Measurements from ENCODE around the gene RPS27.
"Not testable (repeated sequence)": the region's sequence is repeated elsewhere in the genome, so short reads cannot be mapped to it uniquely, and the experiment has no call there.

RPS27 gene

GRCh38 chr1:153985941-153986761 is 4.4 kb upstream of the RPS27 start, which contains the start of gene RAB13:
Gene RAB13, minus strand, starts transcription at chr1:153986339. Its CDS starts 103 bp downstream, at chr1:153986236.
- peak within 1 kb of the TSS; percentile 64 for H3K27ac Mint-ChIP-seq
- peaks cover 41% of the 10 kb centered on the region for H3K4me1 Mint-ChIP-seq
- TF ChIP-seq CTCF (IDR thresholded peaks at IDR 0.05): no peak
- DNase-seq: peak; percentile 84
- peak within 1 kb of the TSS; percentile 97 for H3K4me3 Mint-ChIP-seq
- no peaks in the 10 kb centered on the region for H3K27me3 Mint-ChIP-seq (ENCODE audit: low read depth, poor library complexity)
- peaks cover 37% of the 10 kb centered on the region for H3K36me3 Mint-ChIP-seq (ENCODE audit: low read depth)
- peaks cover 3% of the 10 kb centered on the region for H3K9me3 Mint-ChIP-seq

DNA sequence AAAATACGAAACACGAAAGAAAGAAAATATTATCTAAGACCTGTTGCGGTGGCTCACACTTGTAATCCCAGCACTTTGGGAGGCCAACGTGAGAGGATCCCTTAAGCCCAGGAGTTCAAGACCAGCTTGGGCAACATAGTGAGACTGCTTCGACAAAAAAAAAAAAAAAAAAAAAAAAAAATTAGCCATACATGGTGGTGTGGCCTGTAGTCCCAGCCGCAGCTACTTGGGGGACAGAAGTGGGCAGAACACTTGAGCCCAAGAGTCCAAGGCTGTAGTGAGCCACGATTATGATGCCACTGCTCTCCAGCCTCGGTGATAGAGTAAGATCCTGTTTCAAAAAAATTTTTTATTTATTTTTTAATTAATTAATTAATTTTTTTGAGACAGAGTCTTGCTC is 2.9 kb upstream of the RPS27 start:
- H3K4me1 Mint-ChIP-seq: peaks cover 54% of the 10 kb centered on the region
- no peak overlapping the region for H3K4me3 Mint-ChIP-seq
- H3K27ac Mint-ChIP-seq: no peak overlapping the region
- peaks cover 37% of the 10 kb centered on the region for H3K36me3 Mint-ChIP-seq (ENCODE audit: low read depth)
- peaks cover 4% of the 10 kb centered on the region for H3K9me3 Mint-ChIP-seq
- DNase-seq: no peak
- H3K27me3 Mint-ChIP-seq (ENCODE audit: low read depth, poor library complexity): no peaks in the 10 kb centered on the region
- TF ChIP-seq CTCF (IDR thresholded peaks at IDR 0.05): no peak

- Mint-ChIP-seq H3K27ac (peak overlapping the region; percentile 98), H3K36me3 (ENCODE audit: low read depth) (peaks cover 57% of the 10 kb centered on the region), H3K9me3 (peaks cover 7% of the 10 kb centered on the region), H3K27me3 (ENCODE audit: low read depth, poor library complexity) (no peaks in the 10 kb centered on the region), H3K4me3 (peak overlapping the region; percentile 98), H3K4me1 (peaks cover 39% of the 10 kb centered on the region)
- TF ChIP-seq CTCF (IDR thresholded peaks at IDR 0.05): no peak
- DNase-seq: no peak
Measured at GRCh38 chr1:153991151-153991630, 629 bp downstream of the RPS27 start.

DNA sequence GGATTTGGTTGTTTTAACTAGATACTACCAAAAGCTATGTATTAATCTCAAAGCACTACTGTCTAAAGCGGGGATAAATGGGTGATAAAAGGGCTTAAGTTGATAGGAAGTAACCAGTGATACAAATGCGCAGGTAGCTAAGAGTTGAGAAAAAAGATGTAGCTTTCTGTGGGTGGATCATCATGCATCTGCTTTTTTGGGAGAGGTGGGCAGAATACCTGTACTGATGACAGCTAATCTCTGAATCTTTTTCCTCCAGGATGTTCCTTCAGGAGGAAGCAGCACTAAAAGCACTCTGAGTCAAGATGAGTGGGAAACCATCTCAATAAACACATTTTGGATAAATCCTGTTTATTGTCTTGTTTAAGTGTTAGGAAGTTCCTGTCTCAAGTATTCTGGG is 1.2 kb downstream of the RPS27 start:
- Mint-ChIP-seq H3K27me3 (ENCODE audit: low read depth, poor library complexity) (no peaks in the 10 kb centered on the region), H3K4me3 (peak overlapping the region; percentile 98), H3K4me1 (peaks cover 33% of the 10 kb centered on the region), H3K36me3 (ENCODE audit: low read depth) (peaks cover 58% of the 10 kb centered on the region), H3K9me3 (peaks cover 7% of the 10 kb centered on the region), H3K27ac (peak overlapping the region; percentile 47)
- no peak for DNase-seq
- TF ChIP-seq CTCF (IDR thresholded peaks at IDR 0.05): no peak

DNA sequence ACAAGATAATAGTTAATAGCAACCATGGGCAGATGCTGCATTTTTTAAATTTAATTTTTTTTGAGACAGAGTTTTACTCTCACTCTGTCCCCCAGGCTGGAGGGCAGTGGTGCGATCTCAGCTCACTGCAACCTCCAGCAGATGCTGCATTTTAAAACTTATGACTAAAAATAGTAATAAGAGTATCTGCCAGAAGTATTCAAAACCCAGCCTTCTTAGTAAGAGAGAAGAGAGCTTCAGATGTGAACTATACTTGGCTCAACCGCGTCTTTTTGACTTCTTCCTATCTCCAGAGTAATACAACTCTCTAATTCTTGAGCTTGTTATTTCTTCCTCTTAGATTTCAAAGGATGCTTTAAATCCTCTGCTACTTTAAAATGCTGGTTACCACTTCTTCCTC is 4.6 kb downstream of the RPS27 start:
- Mint-ChIP-seq H3K9me3 (peaks cover 4% of the 10 kb centered on the region), H3K4me3 (no peak overlapping the region), H3K27me3 (ENCODE audit: low read depth, poor library complexity) (no peaks in the 10 kb centered on the region), H3K4me1 (peaks cover 25% of the 10 kb centered on the region), H3K36me3 (ENCODE audit: low read depth) (peaks cover 54% of the 10 kb centered on the region), H3K27ac (peak overlapping the region; percentile 15)
- no peak for TF ChIP-seq CTCF (IDR thresholded peaks at IDR 0.05)
- DNase-seq: no peak

- no peak for DNase-seq
- Mint-ChIP-seq H3K4me3 (no peak overlapping the region), H3K4me1 (peaks cover 21% of the 10 kb centered on the region), H3K9me3 (peaks cover 4% of the 10 kb centered on the region), H3K36me3 (ENCODE audit: low read depth) (peaks cover 52% of the 10 kb centered on the region), H3K27me3 (ENCODE audit: low read depth, poor library complexity) (no peaks in the 10 kb centered on the region), H3K27ac (peak overlapping the region; percentile 15)
- no peak for TF ChIP-seq CTCF (IDR thresholded peaks at IDR 0.05)
Measured at GRCh38 chr1:153995640-153996039, 5.1 kb downstream of the RPS27 start.

GRCh38 chr1:153996882-153997281 is 6.3 kb downstream of the RPS27 start:
- H3K4me3 Mint-ChIP-seq; H3K27me3 Mint-ChIP-seq (ENCODE audit: low read depth, poor library complexity); H3K9me3 Mint-ChIP-seq; DNase-seq; H3K27ac Mint-ChIP-seq; H3K4me1 Mint-ChIP-seq: not testable (repeated sequence)
- peaks cover 40% of the 10 kb centered on the region for H3K36me3 Mint-ChIP-seq (ENCODE audit: low read depth)
